GM23248 (cell line): ENCODE measurements around the gene GARNL3. TPM values are rescaled to one million over a fixed set of nuclear protein-coding genes. Genes with fewer than 3 reads are reported as not detected.

Experiments
- DNase-seq: peaks from one replicate; pipeline ENCODE4 v3.0.0-alpha.2; 2015
- H2AFZ ChIP-seq: fragments of 200-600 bp; sonication (generic); 2 replicates; pipeline ENCODE4 v1.6.1; 2016; ENCODE audit warnings: antibody characterized with exemption
- H3F3A ChIP-seq: fragments of 200-600 bp; sonication (generic); 2 replicates; pipeline ENCODE4 v1.6.1; 2016; ENCODE audit warnings: mild to moderate bottlenecking, antibody characterized with exemption, mixed run types; ENCODE audit not compliant: insufficient read depth
- H3K27ac ChIP-seq: fragments of 200-600 bp; sonication (generic); 2 replicates; pipeline ENCODE4 v1.5.1; 2016; ENCODE audit warnings: mild to moderate bottlenecking
- H3K27me3 ChIP-seq: fragments of 200-600 bp; sonication (generic); replicated peaks from 2 replicates; pipeline ENCODE4 v1.6.1; 2016; ENCODE audit warnings: mild to moderate bottlenecking; ENCODE audit not compliant: insufficient read depth
- H3K36me3 ChIP-seq: fragments of 200-600 bp; sonication (generic); 2 replicates; pipeline ENCODE4 v1.6.1; 2016; ENCODE audit warnings: low read depth, mild to moderate bottlenecking
- H3K4me1 ChIP-seq: fragments of 200-600 bp; sonication (generic); 2 replicates; pipeline ENCODE4 v1.6.1; 2016; ENCODE audit warnings: mild to moderate bottlenecking; ENCODE audit not compliant: insufficient read depth
- H3K4me2 ChIP-seq: fragments of 200-600 bp; sonication (generic); one replicate; pipeline ENCODE4 v1.6.1; 2016; ENCODE audit warnings: mild to moderate bottlenecking; ENCODE audit not compliant: unreplicated experiment
- H3K4me3 ChIP-seq: fragments of 200-600 bp; sonication (generic); 2 replicates; pipeline ENCODE4 v1.5.1; 2016; ENCODE audit warnings: mild to moderate bottlenecking
- H3K79me2 ChIP-seq: fragments of 200-600 bp; sonication (generic); 2 replicates; pipeline ENCODE4 v1.6.1; 2016; ENCODE audit warnings: mild to moderate bottlenecking; ENCODE audit not compliant: insufficient read depth
- H3K9ac ChIP-seq: fragments of 200-600 bp; sonication (generic); 2 replicates; pipeline ENCODE4 v1.6.1; 2016; ENCODE audit warnings: mild to moderate bottlenecking
- H3K9me2 ChIP-seq: fragments of 200-600 bp; sonication (generic); 2 replicates; pipeline ENCODE4 v1.6.1; 2016; ENCODE audit warnings: mixed run types, mild to moderate bottlenecking, moderate library complexity; ENCODE audit not compliant: insufficient read depth
- H3K9me3 ChIP-seq: fragments of 200-600 bp; sonication (generic); one replicate; pipeline ENCODE4 v1.6.1; 2017; ENCODE audit warnings: low read depth
- H4K20me1 ChIP-seq: fragments of 200-600 bp; sonication (generic); 2 replicates; pipeline ENCODE4 v1.6.0; 2016; ENCODE audit not compliant: insufficient read depth
- EZH2 ChIP-seq: fragments of 200-600 bp; sonication (generic); IDR thresholded peaks from 2 replicates; pipeline ENCODE4 v1.6.1; 2018; ENCODE audit warnings: antibody characterized with exemption, mild to moderate bottlenecking; ENCODE audit not compliant: insufficient read depth, poor library complexity, severe bottlenecking
- EZH2phosphoT487 ChIP-seq: fragments of 200-600 bp; sonication (generic); IDR thresholded peaks from 2 replicates; pipeline ENCODE4 v1.6.1; 2018; ENCODE audit warnings: antibody characterized with exemption, moderate library complexity, mild to moderate bottlenecking, low read depth; ENCODE audit not compliant: insufficient read depth
- WGBS, 2 experiments: methylation state at CpG; one replicate each; pipeline ENCODE4 v1.1.6; 2015 to 2017; ENCODE audit warnings: low lambda C conversion rate in 2 of 2, low coverage in 1 of 2; ENCODE audit errors: missing lambda C conversion rate in 2 of 2; 5-methylcytosine and 5-hydroxymethylcytosine counted together
- in situ Hi-C: fragments of 300-500 bp; cut with MboI; formaldehyde crosslinking; loops from 2 replicates; pipeline ENCODE4 v1.15.0; 2020
- polyA plus RNA-seq: library from polyadenylated mRNA; unstranded; fragments of >200 nt; fragmentation: Nextera tagmentation; extraction: Ambion mirVana; gene quantifications from 2 replicates; pipeline ENCODE4 v1.2.1, GENCODE V29; 2016
- total RNA-seq: library from RNA; depleted of rRNA; stranded (reverse); fragments of >200 nt; shearing (Covaris generic); gene quantifications from 2 replicates; pipeline ENCODE4 v1.2.3, GENCODE V29; 2014

GARNL3 gene
- total and polyA plus RNA-seq, 2 experiments from 2014 or later: 0.43 to 1.3 TPM

- Histone ChIP-seq H2AFZ (no peak overlapping the region), H3K27ac (no peak overlapping the region), H3K4me1 (no peaks in the 10 kb centered on the region), H3K9me3 (no peaks in the 10 kb centered on the region), H3K9me2 (no peaks in the 10 kb centered on the region), H3K4me3 (no peak overlapping the region), H3K27me3 (peaks cover 5% of the 10 kb centered on the region; the same call in 1 of the 2 replicates), H3K36me3 (no peaks in the 10 kb centered on the region), H3K4me2 (no peak overlapping the region), H4K20me1 (no peaks in the 10 kb centered on the region), H3F3A (no peaks in the 10 kb centered on the region), H3K79me2 (no peaks in the 10 kb centered on the region), H3K9ac (no peak overlapping the region)
- DNase-seq: no peak
- no peak for TF ChIP-seq EZH2phosphoT487
- TF ChIP-seq EZH2: no peak
- in situ Hi-C loops: no loop called here
- 97 to 100% methylated on average over 3 of the region's 3 CpGs for WGBS, 2 experiments
Measured at GRCh38 chr9:127358770-127359169, 94.2 kb downstream of the GARNL3 start.

GRCh38 chr9:127360250-127360649, 95.7 kb downstream of the GARNL3 start:
- no peaks in the 10 kb centered on the region for H3K9me2 ChIP-seq
- H3K79me2 ChIP-seq: no peaks in the 10 kb centered on the region
- no peak overlapping the region for H2AFZ ChIP-seq
- H3K9ac ChIP-seq: no peak overlapping the region
- H3F3A ChIP-seq: no peaks in the 10 kb centered on the region
- H3K4me1 ChIP-seq: no peaks in the 10 kb centered on the region
- TF ChIP-seq EZH2 (no peak), EZH2phosphoT487 (no peak)
- H3K9me3 ChIP-seq: no peaks in the 10 kb centered on the region
- no peaks in the 10 kb centered on the region for H3K36me3 ChIP-seq
- no peak for DNase-seq
- H4K20me1 ChIP-seq: no peaks in the 10 kb centered on the region
- H3K27me3 ChIP-seq: peaks cover 5% of the 10 kb centered on the region; the same call in 1 of the 2 replicates
- H3K4me2 ChIP-seq: no peak overlapping the region
- no peak overlapping the region for H3K4me3 ChIP-seq
- WGBS, 2 experiments: 65 to 69% methylated on average over 8 of the region's 8 CpGs
- H3K27ac ChIP-seq: no peak overlapping the region
- in situ Hi-C loops: no loop called here

DNA sequence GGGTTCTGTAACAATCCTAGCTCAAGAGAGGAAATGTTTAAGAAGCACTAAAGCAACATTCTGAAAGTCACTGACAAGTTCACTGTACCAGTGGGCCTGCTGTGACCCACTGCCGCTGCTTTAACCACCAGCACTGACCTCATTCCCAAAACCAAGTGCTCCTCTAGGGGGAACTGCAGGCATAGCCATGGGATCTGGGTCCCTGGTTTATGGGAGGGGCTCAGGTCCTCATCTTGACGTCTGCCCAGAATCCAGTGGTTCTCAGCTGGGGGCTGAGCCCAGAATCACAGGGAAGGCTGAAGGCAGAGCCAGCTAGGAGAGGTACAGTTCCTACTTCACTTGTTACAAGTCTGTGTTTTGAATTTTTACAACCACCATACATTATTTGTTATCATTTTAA, 96.3 kb downstream of the GARNL3 start:
- 54 to 60% methylated on average over 2 of the region's 2 CpGs for WGBS, 2 experiments
- no peaks in the 10 kb centered on the region for H3F3A ChIP-seq
- no peaks in the 10 kb centered on the region for H3K9me3 ChIP-seq
- no peaks in the 10 kb centered on the region for H4K20me1 ChIP-seq
- peak; percentile 6 for DNase-seq
- no peaks in the 10 kb centered on the region for H3K4me1 ChIP-seq
- in situ Hi-C loops: no loop called here
- H3K9ac ChIP-seq: no peak overlapping the region
- no peak overlapping the region for H3K4me3 ChIP-seq
- no peaks in the 10 kb centered on the region for H3K79me2 ChIP-seq
- H3K9me2 ChIP-seq: no peaks in the 10 kb centered on the region
- TF ChIP-seq EZH2phosphoT487 (no peak), EZH2 (no peak)
- H2AFZ ChIP-seq: no peak overlapping the region
- H3K27me3 ChIP-seq: peaks cover 4% of the 10 kb centered on the region; the same call in 1 of the 2 replicates
- H3K4me2 ChIP-seq: no peak overlapping the region
- no peak overlapping the region for H3K27ac ChIP-seq
- no peaks in the 10 kb centered on the region for H3K36me3 ChIP-seq

- no peaks in the 10 kb centered on the region for H4K20me1 ChIP-seq
- no peaks in the 10 kb centered on the region for H3K79me2 ChIP-seq
- no peaks in the 10 kb centered on the region for H3K9me2 ChIP-seq
- 89 to 96% methylated on average over 3 of the region's 3 CpGs for WGBS, 2 experiments
- H3K9me3 ChIP-seq: no peaks in the 10 kb centered on the region
- in situ Hi-C loops: no loop called here
- no peaks in the 10 kb centered on the region for H3K4me1 ChIP-seq
- no peaks in the 10 kb centered on the region; the same call in 1 of the 2 replicates for H3K27me3 ChIP-seq
- no peak overlapping the region for H3K9ac ChIP-seq
- H3K4me2 ChIP-seq: no peak overlapping the region
- no peaks in the 10 kb centered on the region for H3F3A ChIP-seq
- H3K36me3 ChIP-seq: no peaks in the 10 kb centered on the region
- no peak overlapping the region for H3K4me3 ChIP-seq
- no peak overlapping the region for H3K27ac ChIP-seq
- TF ChIP-seq EZH2phosphoT487: no peak
- TF ChIP-seq EZH2: no peak
- DNase-seq: no peak
- no peak overlapping the region for H2AFZ ChIP-seq
Measured at GRCh38 chr9:127361561-127361960, 97.0 kb downstream of the GARNL3 start.

DNA sequence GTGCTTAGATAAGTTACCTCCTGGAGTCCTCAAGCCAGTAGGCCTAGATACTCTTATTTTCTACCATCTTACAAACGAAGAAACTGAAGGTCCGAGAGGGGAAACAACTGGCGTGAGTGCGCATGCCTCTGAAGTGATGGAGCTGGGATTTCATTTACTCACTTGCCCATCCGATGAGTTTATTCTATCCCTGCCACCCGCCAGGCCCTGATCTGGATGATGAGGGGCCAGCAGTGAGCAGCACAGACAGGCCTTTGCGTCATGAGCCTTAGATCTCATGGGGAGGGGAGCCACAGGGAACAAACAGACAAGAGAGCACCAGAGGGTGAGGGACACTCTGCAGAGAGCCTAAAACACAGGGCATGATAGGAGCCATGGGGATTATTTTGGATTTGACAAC, 98.3 kb downstream of the GARNL3 start:
- Histone ChIP-seq H3K4me3 (no peak overlapping the region), H3K27ac (no peak overlapping the region), H4K20me1 (no peaks in the 10 kb centered on the region), H3K79me2 (no peaks in the 10 kb centered on the region), H3K4me1 (no peaks in the 10 kb centered on the region), H2AFZ (no peak overlapping the region), H3K9me2 (no peaks in the 10 kb centered on the region), H3K4me2 (no peak overlapping the region), H3F3A (no peaks in the 10 kb centered on the region), H3K9ac (no peak overlapping the region), H3K9me3 (no peaks in the 10 kb centered on the region), H3K27me3 (no peaks in the 10 kb centered on the region; the same call in 1 of the 2 replicates), H3K36me3 (no peaks in the 10 kb centered on the region)
- DNase-seq: no peak
- WGBS, 2 experiments: 93 to 95% methylated on average over 7 of the region's 7 CpGs
- TF ChIP-seq EZH2phosphoT487 (no peak), EZH2 (no peak)
- in situ Hi-C loops: no loop called here
